DMS79 (cell line): Measurements from ENCODE around the gene ZSCAN10.

ENCODE experiments used
- DNase-seq: peaks from one replicate; lab custom pipeline; 2025; lab: John Stamatoyannopoulos, UW

ZSCAN10 gene

GRCh38 chr16:3112058-3112880 lies 13.2 kb upstream of the ZSCAN10 start, which contains the start of gene ZNF205:
ZNF205 (plus strand) TSS chr16:3112586; CDS start chr16:3113431, 845 bp downstream.
- DNase-seq, result peak; percentile 74

- peak; percentile 62 for DNase-seq
Measured at GRCh38 chr16:3106205-3106928, 7.3 kb upstream of the ZSCAN10 start.

- peak; percentile 21 for DNase-seq
Measured at GRCh38 chr16:3101841-3102470, 2.9 kb upstream of the ZSCAN10 start.

- DNase-seq, result no peak
Measured at GRCh38 chr16:3101018-3101840, 2.1 kb upstream of the ZSCAN10 start.

GRCh38 chr16:3099732-3100499 lies 822 bp upstream of the ZSCAN10 start:
- DNase-seq, result no peak

GRCh38 chr16:3099395-3099731 lies 269 bp upstream of the ZSCAN10 start:
- DNase-seq, result no peak

- no peak for DNase-seq
Measured at GRCh38 chr16:3097266-3097665, 1.8 kb downstream of the ZSCAN10 start.

GRCh38 chr16:3096362-3096761 lies 2.7 kb downstream of the ZSCAN10 start:
- no peak for DNase-seq

- DNase-seq, result no peak
Measured at GRCh38 chr16:3095869-3096268, 3.2 kb downstream of the ZSCAN10 start.

GRCh38 chr16:3094289-3095027 lies 4.6 kb downstream of the ZSCAN10 start:
- DNase-seq, result no peak

- DNase-seq, result no peak
Measured at GRCh38 chr16:3092501-3092941, 6.6 kb downstream of the ZSCAN10 start.

- DNase-seq, result no peak
Measured at GRCh38 chr16:3091551-3091950, 7.5 kb downstream of the ZSCAN10 start.

GRCh38 chr16:3089717-3090592 lies 9.1 kb downstream of the ZSCAN10 start:
- no peak for DNase-seq

- no peak for DNase-seq
Measured at GRCh38 chr16:3088925-3089716, 10.0 kb downstream of the ZSCAN10 start.

GRCh38 chr16:3088450-3088849 lies 10.6 kb downstream of the ZSCAN10 start:
- no peak for DNase-seq

GRCh38 chr16:3087243-3088235 lies 11.6 kb downstream of the ZSCAN10 start:
- DNase-seq, result no peak

GRCh38 chr16:3086596-3087242 lies 12.4 kb downstream of the ZSCAN10 start:
- no peak for DNase-seq
